Measurements from ENCODE around the gene ZSCAN2. TPM values are rescaled to one million over a fixed set of nuclear protein-coding genes. Genes with fewer than 3 reads are reported as not detected.

ZSCAN2 gene
- total and polyA plus RNA-seq, 2 of the 4 experiments (the other 2 are of a cell fraction): 10.4 to 18.3 TPM

- Histone ChIP-seq H2BK5ac (ENCODE audit: low read depth, low read length, poor library complexity, severe bottlenecking) (peak overlapping the region; percentile 85), H3K4ac (ENCODE audit: low read depth, low read length) (peak overlapping the region; percentile 92), H2AK9ac (replicated peaks; ENCODE audit: low read depth, low read length, poor library complexity) (peak overlapping the region; percentile 97), H3K9me1 (ENCODE audit: insufficient read depth, low read length) (peaks cover 13% of the 10 kb centered on the region), H3K4me2 (ENCODE audit: low read depth, low read length) (peak overlapping the region; percentile 87), H3K4me3 (ENCODE audit: insufficient read depth, low read depth, low read length) (peak overlapping the region; percentile 83), H2AK5ac (ENCODE audit: low read depth, low read length) (peak overlapping the region; percentile 91), H3K36me3 (ENCODE audit: control insufficient read depth, insufficient read depth, low read length) (peaks cover 16% of the 10 kb centered on the region), H4K20me1 (ENCODE audit: insufficient read depth, low read length) (no peaks in the 10 kb centered on the region), H4K5ac (ENCODE audit: low read depth, low read length) (peak overlapping the region; percentile 78), H4K8ac (ENCODE audit: low read depth in 2 of 2, low read length in 2 of 2) (peak overlapping the region; percentile 88 to 98), H2BK15ac (ENCODE audit: low read depth, low read length) (no peak overlapping the region; the same call in 2 of the 3 replicates), H3K4me1 (ENCODE audit: control insufficient read depth, insufficient read depth, low read length) (peaks cover 11% of the 10 kb centered on the region), H3K27ac (ENCODE audit: insufficient read depth, low read length) (peak overlapping the region; percentile 92), H3K14ac (replicated peaks; ENCODE audit: low read depth, low read length) (peak overlapping the region; percentile 96), H2BK120ac (ENCODE audit: low read depth, low read length) (no peak overlapping the region), H3K56ac (ENCODE audit: extremely low read depth, insufficient read depth, low read length) (peak overlapping the region; percentile 80), H4K91ac (ENCODE audit: insufficient read depth, low read depth, low read length) (peak overlapping the region; percentile 58), H2AFZ (replicated peaks; ENCODE audit: low read length, poor library complexity) (peak overlapping the region; percentile 95), H3K18ac (ENCODE audit: low read depth, low read length) (no peak overlapping the region; the same call in 1 of the 2 replicates), H3K23ac (ENCODE audit: low read depth, low read length) (peak overlapping the region; percentile 86), H2BK20ac (ENCODE audit: low read depth, low read length) (no peak overlapping the region; the same call in 1 of the 2 replicates), H3K27me3 (ENCODE audit: control insufficient read depth, insufficient read depth, low read length) (no peaks in the 10 kb centered on the region), H3K9ac (ENCODE audit: low read depth, low read length) (peak overlapping the region; percentile 95), H3K79me1 (ENCODE audit: low read depth in 1 of 2, low read length in 2 of 2) (peaks cover 20 to 58% of the 10 kb centered on the region in 2 experiments), H3K9me3 (ENCODE audit: control insufficient read depth, insufficient read depth, low read length) (no peaks in the 10 kb centered on the region)
- dilution Hi-C loops (cut with HindIII; ENCODE audit: low sequenced_read_pairs, unreplicated experiment) (no loop called here), intact Hi-C loops (cut with micrococcal nuclease) (loop anchor here (5.0 kb wide), 1 partner anchor 51 kb away; the partner anchor contains the start of gene ZSCAN2), in situ Hi-C loops (cut with MboI; ENCODE audit: low sequenced_read_pairs) (no loop called here)
- TF ChIP-seq MXI1 (IDR thresholded peaks at IDR 0.05; ENCODE audit: borderline replicate concordance, low read depth, low read length): no peak
- TF ChIP-seq POLR2A (IDR thresholded peaks at IDR 0.05; ENCODE audit: low read depth, low read length): no peak
- no peak for TF ChIP-seq NFE2L2 (IDR thresholded peaks at IDR 0.05; ENCODE audit: low read depth, low read length)
- TF ChIP-seq MAZ (IDR thresholded peaks at IDR 0.05; ENCODE audit: borderline replicate concordance, low read depth, low read length): no peak
- TF ChIP-seq ELK1 (IDR thresholded peaks at IDR 0.05; ENCODE audit: borderline replicate concordance, low read depth, low read length): no peak
- TF ChIP-seq MAFK (IDR thresholded peaks at IDR 0.05; ENCODE audit: low read depth, low read length): no peak
- no peak for TF ChIP-seq FOS (IDR thresholded peaks at IDR 0.05; ENCODE audit: low read depth, low read length)
- ChIA-PET CTCF (interaction anchor here (1.3 kb wide), 1 partner anchor 225 kb away, joined by 6 read pairs; no protein-coding TSS in a partner anchor), POLR2A (ENCODE audit: unreplicated experiment) (interaction anchor here (0.5 kb wide), 1 partner anchor 21 kb away, joined by 3 read pairs; no protein-coding TSS in a partner anchor)
- DNase-seq (no peak), ATAC-seq (ENCODE audit: low read depth) (peak; percentile 1)
- BruUV-seq (replicated peaks): TSS peak; percentile 75
- 15% methylated on average over 4 of the region's 7 CpGs; no CpG with 5 or more reads in 1 of the 2 experiments for WGBS, 2 experiments (ENCODE audit: extremely low coverage in 2 of 2, insufficient read length in 1 of 2)
These were observed 52.7 kb downstream of the ZSCAN2 start for GRCh38 chr15:84653584-84653909.

Data from IMR-90 (cell line).